ENCODE data around the gene FSTL3. TPM values are rescaled to one million over a fixed set of nuclear protein-coding genes. Genes with fewer than 3 reads are reported as not detected.
A peak's percentile ranks its signal among the peaks of the same experiment; 100 is the strongest.
"Not testable (repeated sequence)": the region's sequence is repeated elsewhere in the genome, so short reads cannot be mapped to it uniquely, and the experiment has no call there.

FSTL3 gene
- total and polyA plus RNA-seq, 3 donors from 2014 or later: 98.6 to 397 (median 343) TPM

GRCh38 chr19:726993-727956, 51.1 kb downstream of the FSTL3 start:
- 76 to 77% methylated on average over 22 to 43 of the region's 43 CpGs for WGBS, 2 donors
- peak overlapping the region in 1 of 2 donors; percentile 44 for H3K27ac ChIP-seq

DNA sequence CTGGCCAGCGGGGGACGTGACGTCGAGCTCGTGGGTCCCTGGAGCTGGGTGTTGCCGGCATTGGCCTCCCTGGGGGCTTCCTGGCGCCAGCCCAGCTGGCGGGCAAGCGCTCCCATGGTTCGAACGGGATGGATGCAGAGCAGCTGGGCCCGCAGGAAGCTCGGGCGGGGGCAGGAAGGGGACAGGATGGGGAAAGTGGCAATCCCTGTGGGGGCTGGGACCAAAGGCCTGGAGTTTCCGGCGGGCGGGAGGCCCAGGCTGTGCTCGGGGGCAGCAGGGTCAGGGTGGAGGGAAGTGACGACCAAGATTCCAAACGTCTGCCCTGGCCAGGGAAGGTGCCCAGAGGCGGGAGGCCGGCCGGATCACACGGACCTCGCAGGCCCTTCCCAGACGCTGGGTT, 51.8 kb downstream of the FSTL3 start:
- Histone ChIP-seq H3K36me3 (ENCODE audit: low read depth, missing control alignments) (no peaks in the 10 kb centered on the region), H3K9me3 (no peaks in the 10 kb centered on the region), H3K4me3 (no peak overlapping the region), H3K27ac (peak overlapping the region in 1 of 2 donors; percentile 44), H3K27me3 (no peaks in the 10 kb centered on the region), H3K4me1 (peaks cover 3% of the 10 kb centered on the region)
- intact Hi-C loops (cut with DNase I; ENCODE audit: low total_unique reads): no loop called here
- TF ChIP-seq POLR2A (IDR thresholded peaks at IDR 0.05) (no peak), CTCF (IDR thresholded peaks at IDR 0.05) (no peak)
- WGBS, 2 donors: 55 to 66% methylated on average over 15 to 26 of the region's 26 CpGs
- DNase-seq: no peak

More at GRCh38 chr19:726993-727956, 51.1 kb downstream of the FSTL3 start:
- Histone ChIP-seq H3K4me1 (peaks cover 7% of the 10 kb centered on the region), H3K4me3 (no peak overlapping the region), H3K36me3 (ENCODE audit: low read depth, missing control alignments) (no peaks in the 10 kb centered on the region), H3K27me3 (no peaks in the 10 kb centered on the region), H3K9me3 (no peaks in the 10 kb centered on the region)
- intact Hi-C loops (cut with DNase I; ENCODE audit: low total_unique reads): no loop called here
- DNase-seq: no peak
- TF ChIP-seq POLR2A (IDR thresholded peaks at IDR 0.05) (no peak), CTCF (IDR thresholded peaks at IDR 0.05) (no peak)

DNA sequence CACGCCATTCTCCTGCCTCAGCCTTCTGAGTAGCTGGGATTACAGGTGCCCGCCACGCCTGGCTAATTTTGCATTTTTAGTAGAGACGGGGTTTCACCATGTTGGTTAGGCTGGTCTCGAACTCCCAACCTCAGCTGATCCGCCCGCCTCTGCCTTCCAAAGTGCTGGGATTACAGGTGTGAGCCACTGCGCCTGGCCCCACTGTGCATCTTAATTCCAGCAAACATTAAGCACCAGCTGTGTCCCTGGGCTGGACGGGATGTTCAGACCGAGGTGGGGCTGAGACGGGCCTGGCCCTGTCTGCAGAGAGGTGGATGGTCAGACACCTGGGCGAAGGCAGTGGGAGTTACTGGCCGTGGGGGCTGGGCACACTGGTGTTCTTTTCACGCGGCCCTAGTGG, 53.4 kb downstream of the FSTL3 start:
- DNase-seq; H3K9me3 ChIP-seq; H3K27me3 ChIP-seq; H3K27ac ChIP-seq; intact Hi-C loops (cut with DNase I; ENCODE audit: low total_unique reads); H3K36me3 ChIP-seq (ENCODE audit: low read depth, missing control alignments); H3K4me1 ChIP-seq; H3K4me3 ChIP-seq: not testable (repeated sequence)
- 85 to 92% methylated on average over 11 to 15 of the region's 15 CpGs for WGBS, 2 donors

DNA sequence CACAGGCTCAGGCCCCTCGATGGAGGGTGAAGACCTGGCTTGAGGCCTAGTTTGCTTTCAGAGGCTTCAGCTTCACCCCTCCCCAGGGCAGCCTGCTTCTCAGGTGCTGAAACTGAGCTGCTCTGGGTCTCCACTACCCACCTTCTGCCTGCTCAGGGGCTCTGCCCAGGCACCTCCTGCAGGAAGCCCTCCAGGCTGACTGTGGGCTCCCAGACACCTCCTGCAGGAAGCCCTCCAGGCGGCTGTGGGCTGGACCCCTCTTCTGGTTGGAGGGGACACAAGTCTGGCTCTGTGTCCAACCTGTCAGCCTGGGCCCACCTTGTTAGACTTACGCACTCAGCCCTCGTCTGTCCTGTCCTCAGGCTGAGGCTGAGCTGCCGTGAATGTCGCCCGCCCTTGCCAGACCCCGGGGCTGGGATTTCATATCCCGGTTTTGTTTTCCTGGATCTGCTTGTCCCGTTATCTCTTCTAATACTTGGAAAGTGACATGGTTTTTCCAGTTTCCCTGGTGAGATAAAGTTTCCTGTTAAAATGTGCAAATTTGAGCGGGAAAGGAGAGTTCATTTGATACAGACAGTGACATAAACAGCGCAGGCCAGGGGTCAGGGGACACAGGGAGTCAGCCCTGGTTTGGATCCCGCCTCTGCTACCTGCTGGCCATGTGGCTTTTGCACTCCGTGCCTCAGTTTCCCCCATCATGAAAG, 53.9 kb downstream of the FSTL3 start:
- Histone ChIP-seq H3K27ac (no peak overlapping the region), H3K4me1 (no peaks in the 10 kb centered on the region), H3K4me3 (no peak overlapping the region), H3K27me3 (no peaks in the 10 kb centered on the region), H3K9me3 (no peaks in the 10 kb centered on the region), H3K36me3 (ENCODE audit: low read depth, missing control alignments) (no peaks in the 10 kb centered on the region)
- WGBS, 2 donors: 73 to 90% methylated on average over 12 to 14 of the region's 14 CpGs
- DNase-seq: no peak
- intact Hi-C loops (cut with DNase I; ENCODE audit: low total_unique reads): loop anchor here (5.0 kb wide), 1 partner anchor 63 kb away; no protein-coding TSS in a partner anchor
- no peak for TF ChIP-seq CTCF (IDR thresholded peaks at IDR 0.05)

DNA sequence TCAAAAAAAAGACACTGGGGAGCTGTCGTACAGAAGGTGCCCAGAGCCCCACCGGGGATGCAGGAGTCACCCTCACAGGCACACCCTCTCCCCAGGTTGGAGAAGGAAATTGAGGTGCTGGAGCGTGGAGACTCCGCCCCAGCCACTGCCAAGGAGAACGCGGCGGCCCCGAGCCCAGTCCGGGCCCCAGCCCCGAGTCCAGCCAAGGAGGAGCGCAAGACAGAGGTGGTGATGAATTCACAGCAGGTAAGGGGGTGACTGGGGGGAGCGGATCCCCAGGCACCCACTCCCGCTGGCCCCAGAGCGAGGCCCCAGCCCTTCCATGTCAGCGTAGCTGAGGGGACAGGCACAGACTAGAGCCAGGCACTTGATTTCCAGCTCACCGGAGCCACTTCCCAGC, 54.8 kb downstream of the FSTL3 start:
- no peaks in the 10 kb centered on the region for H3K36me3 ChIP-seq (ENCODE audit: low read depth, missing control alignments)

More for the DNA sequence above, 54.8 kb downstream of the FSTL3 start:
- Histone ChIP-seq H3K9me3 (no peaks in the 10 kb centered on the region), H3K4me1 (no peaks in the 10 kb centered on the region), H3K27ac (no peak overlapping the region), H3K27me3 (no peaks in the 10 kb centered on the region), H3K4me3 (no peak overlapping the region)
- WGBS, 2 donors: 89 to 96% methylated on average over 12 to 16 of the region's 16 CpGs
- TF ChIP-seq CTCF (IDR thresholded peaks at IDR 0.05): no peak
- no peak for TF ChIP-seq POLR2A (IDR thresholded peaks at IDR 0.05)
- DNase-seq: no peak
- intact Hi-C loops (cut with DNase I; ENCODE audit: low total_unique reads): loop anchor here (5.0 kb wide), 1 partner anchor 64 kb away; no protein-coding TSS in a partner anchor

All from testis (tissue), 3 donors.